Activated T-cell treated with anti-CD3 and anti-CD28 coated beads, Interleukin-2, amount 50 U/mL, for 24 hours (primary cell): ENCODE data around the gene CDH9.

Source experiments
- DNase-seq: peaks from one replicate; pipeline ENCODE4 v3.0.0-alpha.2; 2020
- H3K27ac Mint-ChIP-seq: 2 replicates; pipeline ENCODE4 v1.8.0; 2020; ENCODE audit warnings: mild to moderate bottlenecking, mixed read lengths
- H3K27me3 Mint-ChIP-seq: 2 replicates; pipeline ENCODE4 v1.8.0; 2020; ENCODE audit warnings: mixed read lengths
- H3K36me3 Mint-ChIP-seq: 2 replicates; pipeline ENCODE4 v1.8.0; 2020; ENCODE audit warnings: low read depth, mixed read lengths
- H3K4me1 Mint-ChIP-seq: 2 replicates; pipeline ENCODE4 v1.8.0; 2020; ENCODE audit warnings: low read depth, mixed read lengths
- H3K4me3 Mint-ChIP-seq: 2 replicates; pipeline ENCODE4 v1.8.0; 2020; ENCODE audit warnings: mild to moderate bottlenecking, moderate library complexity, mixed read lengths
- H3K9me3 Mint-ChIP-seq: 2 replicates; pipeline ENCODE4 v1.8.0; 2020; ENCODE audit warnings: mixed read lengths

CDH9 gene

DNA sequence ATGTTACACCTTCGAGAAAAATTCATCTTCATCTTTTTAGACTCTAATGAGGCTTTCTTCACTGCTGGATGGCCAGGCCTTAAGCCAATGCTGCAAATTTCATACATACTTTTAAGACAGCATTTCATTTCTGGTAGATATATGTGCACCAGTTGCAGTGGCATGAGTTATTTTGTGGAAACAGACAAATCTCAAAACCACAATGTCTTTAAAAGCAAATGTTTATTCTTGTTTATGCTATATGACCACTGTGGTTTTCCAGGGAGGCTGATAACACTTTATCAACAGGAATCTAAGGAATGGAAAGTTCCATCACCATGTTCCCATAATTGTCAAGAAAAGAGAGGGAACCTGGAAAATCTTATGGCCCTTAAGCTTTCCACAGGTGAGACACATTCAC lies 27.7 kb downstream of the CDH9 start:
- H3K27me3 Mint-ChIP-seq: no peaks in the 10 kb centered on the region
- DNase-seq: no peak
- H3K36me3 Mint-ChIP-seq: no peaks in the 10 kb centered on the region
- H3K4me1 Mint-ChIP-seq: no peaks in the 10 kb centered on the region
- H3K27ac Mint-ChIP-seq: no peak overlapping the region
- H3K9me3 Mint-ChIP-seq: peaks cover 17% of the 10 kb centered on the region
- H3K4me3 Mint-ChIP-seq: no peak overlapping the region

DNA sequence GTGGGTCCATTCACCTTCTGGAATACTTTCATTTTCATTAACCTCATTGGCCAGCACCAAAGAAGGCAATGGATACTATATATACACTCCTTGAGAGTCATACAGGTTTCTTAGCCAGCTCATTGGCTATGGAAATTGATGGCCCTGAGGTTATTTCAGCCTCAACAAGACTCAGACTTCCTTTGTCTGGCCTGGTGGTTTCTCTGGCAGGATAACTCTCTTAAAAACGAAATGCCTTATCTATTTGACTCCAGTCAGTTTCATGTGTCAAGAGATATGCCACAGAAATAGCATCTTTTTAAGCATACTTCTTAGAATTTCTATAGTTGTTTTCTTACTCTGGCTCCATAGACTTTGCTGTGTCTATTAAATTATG lies 28.9 kb downstream of the CDH9 start:
- DNase-seq: no peak
- Mint-ChIP-seq H3K9me3 (peaks cover 22% of the 10 kb centered on the region), H3K4me3 (no peak overlapping the region), H3K27me3 (no peaks in the 10 kb centered on the region), H3K4me1 (no peaks in the 10 kb centered on the region), H3K36me3 (no peaks in the 10 kb centered on the region), H3K27ac (no peak overlapping the region)

DNA sequence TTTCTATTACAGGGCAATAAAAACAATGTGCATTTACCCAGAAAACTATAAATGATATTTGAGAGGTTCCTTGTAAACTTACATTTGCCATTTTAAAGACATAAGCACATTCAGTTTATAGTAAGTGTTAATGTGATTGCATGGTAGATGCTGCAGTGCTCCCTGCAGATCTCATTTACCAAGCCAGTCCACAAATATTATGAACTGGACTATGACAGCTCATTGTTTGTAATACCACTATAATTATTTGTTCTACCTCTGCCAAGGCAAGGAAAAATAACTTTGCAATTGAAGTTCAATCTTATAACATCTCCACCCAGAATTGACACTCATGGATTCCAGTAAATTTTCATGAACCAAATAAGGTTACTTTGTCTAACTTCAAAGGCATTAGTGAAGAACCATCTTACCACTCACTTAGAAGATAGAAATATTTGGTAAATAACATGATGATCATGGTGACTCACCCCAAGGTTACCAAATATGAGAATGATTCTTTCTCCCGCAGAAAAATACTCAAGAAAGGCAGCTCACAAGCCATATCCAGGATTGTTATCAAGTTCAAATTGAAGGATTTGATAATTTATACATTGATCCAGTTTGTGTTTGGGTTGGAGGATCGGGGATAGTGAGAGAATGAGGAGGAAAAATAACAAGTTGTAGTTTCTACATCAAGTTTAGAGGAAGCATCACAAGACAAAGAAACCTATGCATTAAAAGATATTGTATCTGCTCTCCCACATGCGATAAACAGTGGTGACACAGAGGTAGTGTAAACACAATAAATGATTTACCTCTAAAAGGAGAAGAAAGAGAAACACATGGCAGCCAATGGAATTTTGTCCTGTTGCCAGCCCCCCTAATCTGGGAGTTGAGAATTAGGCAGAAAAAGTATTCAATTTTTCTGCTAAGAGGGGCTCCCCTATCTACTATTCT lies 29.5 kb downstream of the CDH9 start:
- Mint-ChIP-seq H3K4me1 (no peaks in the 10 kb centered on the region), H3K9me3 (peaks cover 25% of the 10 kb centered on the region), H3K36me3 (no peaks in the 10 kb centered on the region), H3K4me3 (no peak overlapping the region), H3K27me3 (no peaks in the 10 kb centered on the region), H3K27ac (no peak overlapping the region)
- no peak for DNase-seq

DNA sequence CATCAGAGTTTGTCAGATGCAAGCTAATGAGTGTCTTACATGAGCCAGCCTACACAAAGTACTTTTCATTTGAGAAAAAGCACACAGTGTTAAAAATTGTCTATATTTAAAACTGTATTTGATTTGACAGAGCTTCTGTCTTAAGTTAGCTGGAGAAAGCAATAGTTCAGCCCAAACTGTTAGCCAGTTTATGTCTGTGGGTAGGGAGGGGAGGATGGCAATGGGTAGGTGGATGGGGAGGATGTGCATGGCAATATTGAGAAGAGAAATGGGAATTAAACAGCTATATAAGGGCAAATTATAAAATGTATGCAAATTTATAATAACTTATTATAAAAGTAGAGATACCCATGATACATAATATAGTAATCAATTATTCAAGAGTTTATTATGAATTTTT lies 31.3 kb downstream of the CDH9 start:
- H3K27ac Mint-ChIP-seq: no peak overlapping the region
- DNase-seq: no peak
- no peaks in the 10 kb centered on the region for H3K27me3 Mint-ChIP-seq
- H3K4me3 Mint-ChIP-seq: no peak overlapping the region
- no peaks in the 10 kb centered on the region for H3K36me3 Mint-ChIP-seq
- peaks cover 25% of the 10 kb centered on the region for H3K9me3 Mint-ChIP-seq
- H3K4me1 Mint-ChIP-seq: no peaks in the 10 kb centered on the region

DNA sequence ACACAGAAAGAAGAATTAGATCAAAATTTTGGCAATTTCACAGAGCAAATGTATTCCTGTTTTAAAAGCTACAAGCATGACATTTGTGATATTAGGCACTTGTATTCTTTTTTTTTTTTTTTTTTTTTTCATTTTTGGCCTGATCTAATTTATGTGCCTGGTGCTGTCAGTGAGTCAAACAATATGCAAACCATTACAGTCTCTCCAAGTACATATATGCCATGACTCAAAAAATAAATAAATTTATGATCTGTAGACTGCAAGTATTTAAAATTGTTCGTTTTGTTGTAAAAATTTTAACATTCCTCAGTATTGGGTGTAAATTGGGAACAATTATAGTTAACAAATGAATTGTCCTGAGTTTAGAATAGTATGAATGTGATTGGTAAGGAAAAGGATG lies 51.4 kb downstream of the CDH9 start:
- H3K27ac Mint-ChIP-seq: no peak overlapping the region
- H3K36me3 Mint-ChIP-seq: no peaks in the 10 kb centered on the region
- H3K4me1 Mint-ChIP-seq: no peaks in the 10 kb centered on the region
- DNase-seq: no peak
- H3K9me3 Mint-ChIP-seq: peaks cover 18% of the 10 kb centered on the region
- no peak overlapping the region for H3K4me3 Mint-ChIP-seq
- no peaks in the 10 kb centered on the region for H3K27me3 Mint-ChIP-seq

DNA sequence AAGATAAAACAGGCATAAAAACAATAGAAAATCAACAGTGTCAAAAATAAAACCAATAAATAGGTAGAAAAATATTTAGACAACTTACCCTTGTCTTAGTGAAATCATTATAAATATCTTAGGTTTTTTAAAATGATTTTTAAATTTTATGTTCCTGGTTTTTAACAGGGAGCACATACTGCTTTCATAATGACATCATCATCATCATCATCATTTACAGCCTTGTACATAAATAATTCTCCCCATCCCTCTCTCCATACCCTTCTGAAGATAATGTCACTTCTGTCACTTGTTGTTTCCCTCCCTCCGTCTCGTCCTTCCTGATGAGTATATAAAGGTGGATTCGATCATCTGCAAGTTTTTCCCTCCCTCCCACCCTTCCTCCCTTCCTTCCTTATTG lies 56.6 kb downstream of the CDH9 start:
- no peak overlapping the region for H3K27ac Mint-ChIP-seq
- H3K36me3 Mint-ChIP-seq: no peaks in the 10 kb centered on the region
- H3K4me3 Mint-ChIP-seq: no peak overlapping the region
- no peak for DNase-seq
- no peaks in the 10 kb centered on the region for H3K4me1 Mint-ChIP-seq
- peaks cover 9% of the 10 kb centered on the region for H3K9me3 Mint-ChIP-seq
- no peaks in the 10 kb centered on the region for H3K27me3 Mint-ChIP-seq

DNA sequence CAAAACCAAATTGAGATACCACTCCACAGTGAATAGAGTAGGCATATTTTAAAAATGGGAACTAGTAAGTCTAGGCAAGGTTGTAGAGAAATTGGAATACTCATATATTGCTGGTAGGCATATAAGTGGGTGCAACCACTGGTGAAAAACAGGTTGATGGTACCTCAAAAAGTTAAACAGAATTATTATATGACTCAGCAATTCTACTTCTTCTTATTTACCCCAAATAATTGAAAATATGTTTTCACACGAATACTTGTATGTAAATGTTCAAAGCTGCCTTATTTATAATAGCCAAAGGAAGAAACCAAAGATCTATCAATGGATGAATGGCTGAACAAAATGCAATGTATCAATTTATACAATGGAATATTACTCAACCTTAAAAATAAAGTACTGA lies 79.1 kb downstream of the CDH9 start:
- Mint-ChIP-seq H3K36me3 (no peaks in the 10 kb centered on the region), H3K27ac (no peak overlapping the region), H3K27me3 (no peaks in the 10 kb centered on the region), H3K4me1 (no peaks in the 10 kb centered on the region), H3K4me3 (no peak overlapping the region), H3K9me3 (peaks cover 20% of the 10 kb centered on the region)
- DNase-seq: no peak

DNA sequence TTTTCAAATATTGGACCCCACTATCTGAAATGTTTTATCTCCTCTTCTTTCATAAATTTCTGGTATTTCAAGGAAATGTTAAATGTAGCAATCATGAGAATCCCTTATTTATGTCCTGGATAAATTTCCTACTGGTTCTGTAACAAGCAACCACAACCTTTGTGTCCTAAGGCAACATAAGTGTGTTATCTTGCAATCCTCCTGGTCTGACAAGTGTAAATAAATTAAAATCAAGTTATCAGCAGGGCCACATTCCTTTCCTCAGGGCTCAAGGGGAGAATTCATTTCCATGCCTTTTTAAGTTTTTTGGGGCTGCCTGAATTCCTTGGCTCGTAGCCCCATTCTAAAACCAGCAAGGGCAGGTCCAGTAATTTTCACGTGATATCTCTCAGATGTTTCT lies 83.2 kb downstream of the CDH9 start:
- Mint-ChIP-seq H3K9me3 (peaks cover 22% of the 10 kb centered on the region), H3K27ac (no peak overlapping the region), H3K4me1 (no peaks in the 10 kb centered on the region), H3K36me3 (no peaks in the 10 kb centered on the region), H3K4me3 (no peak overlapping the region), H3K27me3 (no peaks in the 10 kb centered on the region)
- DNase-seq: no peak

DNA sequence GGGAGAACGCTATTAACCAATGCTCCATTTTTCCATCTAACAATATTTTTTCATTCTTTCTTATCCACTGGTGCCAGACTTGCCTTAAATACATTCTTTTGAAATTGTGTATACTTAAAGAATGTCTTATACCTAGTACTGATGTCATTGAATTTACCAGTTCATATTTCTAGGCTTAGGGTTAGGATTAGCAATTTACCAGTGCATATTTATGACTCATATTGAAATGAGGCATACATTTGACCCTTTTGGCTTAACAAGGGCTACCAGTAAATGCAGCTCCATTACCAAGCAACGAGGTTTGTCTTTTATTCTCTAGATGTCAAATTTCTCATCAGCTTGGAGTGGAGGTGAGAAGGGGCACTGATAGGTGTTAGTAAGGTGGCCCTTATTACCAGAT lies 89.5 kb downstream of the CDH9 start:
- Mint-ChIP-seq H3K27ac (no peak overlapping the region), H3K4me1 (no peaks in the 10 kb centered on the region), H3K27me3 (no peaks in the 10 kb centered on the region), H3K4me3 (no peak overlapping the region), H3K9me3 (peaks cover 13% of the 10 kb centered on the region), H3K36me3 (no peaks in the 10 kb centered on the region)
- DNase-seq: no peak

DNA sequence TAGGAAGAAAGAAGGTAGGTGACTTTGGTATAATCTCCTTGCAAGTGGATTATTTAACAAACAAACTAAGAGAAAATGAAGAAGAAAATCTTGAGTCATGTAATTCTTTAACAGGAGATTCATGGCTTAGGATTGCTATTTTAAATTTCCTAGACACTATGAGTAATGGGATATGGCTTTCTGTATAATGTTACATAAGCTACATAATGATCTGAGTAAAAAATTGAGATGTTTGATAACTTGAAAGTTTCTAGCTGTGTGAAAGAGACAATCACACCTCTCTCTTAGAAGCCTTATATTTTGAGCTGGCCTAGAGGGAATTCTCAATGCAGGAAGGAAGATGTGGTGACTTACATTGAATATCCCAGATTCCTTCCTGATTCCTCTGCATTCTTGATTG lies 92.5 kb downstream of the CDH9 start:
- Mint-ChIP-seq H3K4me1 (no peaks in the 10 kb centered on the region), H3K9me3 (peaks cover 4% of the 10 kb centered on the region), H3K27ac (no peak overlapping the region), H3K4me3 (no peak overlapping the region), H3K27me3 (no peaks in the 10 kb centered on the region), H3K36me3 (no peaks in the 10 kb centered on the region)
- DNase-seq: no peak

DNA sequence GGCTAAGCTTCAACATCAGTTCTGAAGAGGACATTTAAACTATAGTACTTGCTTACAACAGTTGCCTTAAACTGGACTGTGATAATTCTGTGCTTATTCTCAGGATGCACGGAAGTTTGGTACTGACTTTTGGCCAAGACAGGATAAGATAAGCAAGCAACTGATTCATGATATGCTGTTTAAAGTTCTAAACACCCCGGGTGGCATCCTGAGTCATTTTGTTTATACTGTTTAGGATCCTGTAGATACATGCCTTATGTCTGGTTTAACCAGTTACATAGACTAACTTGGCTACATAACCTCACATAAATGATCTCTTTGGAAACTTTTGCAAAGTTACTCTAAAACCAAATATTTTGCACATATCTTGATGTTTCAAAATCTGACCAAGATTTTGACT lies 95.9 kb downstream of the CDH9 start:
- H3K27me3 Mint-ChIP-seq: no peaks in the 10 kb centered on the region
- no peak overlapping the region for H3K27ac Mint-ChIP-seq
- H3K4me1 Mint-ChIP-seq: no peaks in the 10 kb centered on the region
- no peak for DNase-seq
- H3K36me3 Mint-ChIP-seq: no peaks in the 10 kb centered on the region
- peaks cover 1% of the 10 kb centered on the region for H3K9me3 Mint-ChIP-seq
- H3K4me3 Mint-ChIP-seq: no peak overlapping the region

DNA sequence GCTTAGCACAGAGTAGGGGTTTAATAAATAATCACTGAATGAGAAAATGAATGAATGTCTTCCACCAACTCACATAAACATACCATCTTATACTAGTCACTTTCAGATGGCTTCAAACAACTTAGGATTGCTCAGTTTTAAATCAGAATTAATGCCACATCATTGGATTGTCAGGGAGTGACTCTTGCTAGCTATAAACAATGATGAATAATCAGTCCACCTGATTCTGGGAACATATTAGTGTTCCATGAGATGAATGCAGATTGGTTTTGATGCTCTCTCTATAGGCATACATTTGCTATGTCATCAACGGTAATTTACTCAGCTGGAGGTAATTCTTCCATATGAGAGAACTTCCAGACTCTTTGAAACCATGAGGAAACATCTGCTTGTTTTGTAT lies 97.4 kb downstream of the CDH9 start:
- H3K4me1 Mint-ChIP-seq: no peaks in the 10 kb centered on the region
- no peaks in the 10 kb centered on the region for H3K27me3 Mint-ChIP-seq
- no peak for DNase-seq
- no peak overlapping the region for H3K4me3 Mint-ChIP-seq
- no peaks in the 10 kb centered on the region for H3K36me3 Mint-ChIP-seq
- H3K9me3 Mint-ChIP-seq: no peaks in the 10 kb centered on the region
- no peak overlapping the region for H3K27ac Mint-ChIP-seq

DNA sequence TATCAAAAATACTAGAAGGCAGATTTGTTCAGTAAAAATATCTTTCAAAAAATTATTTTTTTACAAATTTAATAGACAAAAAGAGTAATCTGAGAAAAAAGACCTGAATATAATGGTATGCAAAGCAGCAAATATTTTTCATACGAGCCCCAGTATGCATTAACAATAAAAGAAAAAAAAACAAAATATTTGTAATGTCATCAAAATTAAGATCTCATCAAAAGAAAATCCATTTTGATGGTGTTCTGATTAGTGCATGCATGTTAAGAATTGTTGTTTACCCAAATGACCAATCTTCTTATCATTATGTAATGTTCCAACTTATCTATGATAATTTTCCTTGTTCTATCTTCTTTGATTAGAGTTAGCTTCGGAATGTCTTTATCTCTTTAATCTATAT lies 106.1 kb downstream of the CDH9 start:
- Mint-ChIP-seq H3K4me3 (no peak overlapping the region), H3K27me3 (no peaks in the 10 kb centered on the region), H3K27ac (no peak overlapping the region), H3K9me3 (peaks cover 19% of the 10 kb centered on the region), H3K4me1 (no peaks in the 10 kb centered on the region), H3K36me3 (no peaks in the 10 kb centered on the region)
- DNase-seq: no peak

DNA sequence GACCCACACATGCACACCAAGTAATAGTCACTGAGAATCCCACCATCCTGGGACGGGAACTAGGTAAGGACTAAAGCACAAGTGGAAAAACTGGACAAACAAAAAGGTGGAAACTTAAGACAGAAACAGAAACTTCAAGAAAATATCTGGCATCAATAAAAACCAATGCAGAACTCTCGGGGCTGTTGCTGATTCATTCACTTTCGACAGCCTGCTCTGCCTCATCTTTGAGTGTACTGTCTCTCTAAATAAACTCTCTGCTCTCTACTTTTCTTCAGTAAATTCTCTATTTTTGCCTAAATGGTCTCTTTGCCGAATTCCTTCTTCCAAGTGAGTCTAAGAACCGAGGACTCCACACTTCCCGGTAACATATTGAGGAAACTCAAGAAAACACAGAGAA lies 116.9 kb downstream of the CDH9 start:
- H3K4me3 Mint-ChIP-seq: no peak overlapping the region
- H3K27me3 Mint-ChIP-seq: no peaks in the 10 kb centered on the region
- no peaks in the 10 kb centered on the region for H3K4me1 Mint-ChIP-seq
- no peaks in the 10 kb centered on the region for H3K36me3 Mint-ChIP-seq
- H3K27ac Mint-ChIP-seq: no peak overlapping the region
- peaks cover 10% of the 10 kb centered on the region for H3K9me3 Mint-ChIP-seq
- no peak for DNase-seq

DNA sequence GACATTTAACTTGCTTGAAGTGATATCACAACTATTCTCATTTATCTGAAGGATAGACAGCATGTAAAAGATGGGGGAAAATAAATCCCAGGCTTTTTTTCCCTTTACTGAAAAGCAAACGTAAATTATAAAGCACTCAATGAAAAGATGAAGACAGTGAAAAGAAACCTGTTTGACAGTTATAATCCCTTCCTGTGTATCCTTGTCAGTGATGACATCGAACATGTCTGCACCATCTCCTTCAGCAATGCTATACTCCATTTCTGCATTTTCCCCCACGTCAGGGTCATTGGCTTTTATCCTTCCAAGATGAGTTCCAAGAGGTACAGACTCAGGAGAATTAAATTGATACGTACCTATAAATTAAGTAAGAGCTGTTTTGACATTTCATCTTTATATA lies 134.9 kb downstream of the CDH9 start:
- Mint-ChIP-seq H3K36me3 (no peaks in the 10 kb centered on the region), H3K9me3 (peaks cover 7% of the 10 kb centered on the region), H3K27ac (no peak overlapping the region), H3K4me3 (no peak overlapping the region), H3K4me1 (no peaks in the 10 kb centered on the region), H3K27me3 (no peaks in the 10 kb centered on the region)
- DNase-seq: no peak
